ENCODE measurements around the gene SPOCK1.
"Not testable (repeated sequence)": the region's sequence is repeated elsewhere in the genome, so short reads cannot be mapped to it uniquely, and the experiment has no call there.

Gene SPOCK1

DNA sequence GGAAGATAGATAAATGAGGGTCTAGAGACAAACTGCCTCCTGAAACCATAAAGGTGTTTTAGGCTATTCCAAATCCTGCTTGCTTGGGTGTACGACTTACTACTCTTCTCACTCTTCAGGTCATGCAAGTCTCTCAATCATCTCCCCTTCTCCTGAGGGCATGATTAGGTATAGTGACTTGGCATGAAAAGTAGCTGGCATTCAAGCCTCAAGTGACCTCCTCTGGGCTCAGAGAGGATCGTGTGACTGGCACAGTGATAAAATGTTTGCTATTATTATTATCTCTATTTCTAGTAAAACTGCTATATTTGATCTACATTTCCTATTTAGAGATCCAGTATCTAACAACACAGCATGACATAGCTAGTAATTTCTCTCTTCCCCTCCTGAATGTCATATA is 494.8 kb downstream of the SPOCK1 start:
- DNase-seq (ENCODE audit: low read depth, low spot score) = no peak
- H3K4me3 ChIP-seq (ENCODE audit: low read length) = no peak overlapping the region

DNA sequence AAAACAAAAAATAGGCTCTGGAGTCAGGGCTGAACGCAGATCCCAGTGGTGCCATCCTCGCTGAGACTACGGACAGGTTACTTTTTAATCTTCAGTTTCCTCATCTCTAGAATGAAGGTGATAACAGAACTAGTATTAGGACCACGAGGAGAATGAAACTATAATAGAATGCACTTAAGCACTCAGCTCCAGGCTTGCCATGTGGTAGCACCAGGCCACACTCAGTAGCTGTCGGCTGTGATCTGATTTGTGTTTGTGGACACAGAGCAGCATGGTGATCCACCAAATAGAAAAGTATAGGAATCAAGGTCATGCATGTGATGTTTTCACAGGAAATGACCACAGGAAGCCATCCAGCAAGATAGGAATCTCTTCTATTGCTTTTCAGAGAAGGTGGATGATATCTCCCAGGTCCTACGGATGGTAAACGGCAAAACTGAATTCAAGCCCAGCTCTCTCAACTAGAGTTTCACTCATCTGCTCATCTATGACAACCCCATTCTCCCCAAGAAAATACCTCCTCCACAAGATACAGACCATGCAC is 498.0 kb downstream of the SPOCK1 start:
- no peak overlapping the region for H3K4me3 ChIP-seq (ENCODE audit: low read length)
- DNase-seq (ENCODE audit: low read depth, low spot score) = no peak

DNA sequence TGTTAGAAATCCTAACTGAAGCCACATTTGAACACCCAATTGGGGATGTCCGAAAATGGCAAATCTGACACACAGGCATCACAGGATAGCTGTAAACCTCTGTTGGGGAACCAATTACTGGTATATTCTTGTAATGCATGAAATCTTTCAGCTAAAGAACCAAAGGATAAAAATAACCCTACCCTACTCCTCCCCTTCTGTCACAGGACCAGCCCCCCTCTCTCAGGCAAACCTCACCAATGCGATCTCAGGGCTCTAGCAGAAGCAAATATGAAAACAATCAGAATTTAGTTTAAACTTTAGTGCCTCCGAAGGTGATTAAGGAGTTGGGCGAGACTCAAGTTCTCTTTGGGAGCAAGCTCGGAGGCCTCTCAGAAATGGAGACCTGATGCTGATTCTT is 499.3 kb downstream of the SPOCK1 start:
- DNase-seq (ENCODE audit: low read depth, low spot score) = no peak
- H3K4me3 ChIP-seq (ENCODE audit: low read length) = no peak overlapping the region

- no peak overlapping the region for H3K4me3 ChIP-seq (ENCODE audit: low read length)
- DNase-seq (ENCODE audit: low read depth, low spot score) = no peak
Observed at GRCh38 chr5:136998854-136999357, 500.2 kb downstream of the SPOCK1 start.

- no peak overlapping the region for H3K4me3 ChIP-seq (ENCODE audit: low read length)
- no peak for DNase-seq (ENCODE audit: low read depth, low spot score)
Observed at GRCh38 chr5:136994154-136994553, 505.0 kb downstream of the SPOCK1 start.

DNA sequence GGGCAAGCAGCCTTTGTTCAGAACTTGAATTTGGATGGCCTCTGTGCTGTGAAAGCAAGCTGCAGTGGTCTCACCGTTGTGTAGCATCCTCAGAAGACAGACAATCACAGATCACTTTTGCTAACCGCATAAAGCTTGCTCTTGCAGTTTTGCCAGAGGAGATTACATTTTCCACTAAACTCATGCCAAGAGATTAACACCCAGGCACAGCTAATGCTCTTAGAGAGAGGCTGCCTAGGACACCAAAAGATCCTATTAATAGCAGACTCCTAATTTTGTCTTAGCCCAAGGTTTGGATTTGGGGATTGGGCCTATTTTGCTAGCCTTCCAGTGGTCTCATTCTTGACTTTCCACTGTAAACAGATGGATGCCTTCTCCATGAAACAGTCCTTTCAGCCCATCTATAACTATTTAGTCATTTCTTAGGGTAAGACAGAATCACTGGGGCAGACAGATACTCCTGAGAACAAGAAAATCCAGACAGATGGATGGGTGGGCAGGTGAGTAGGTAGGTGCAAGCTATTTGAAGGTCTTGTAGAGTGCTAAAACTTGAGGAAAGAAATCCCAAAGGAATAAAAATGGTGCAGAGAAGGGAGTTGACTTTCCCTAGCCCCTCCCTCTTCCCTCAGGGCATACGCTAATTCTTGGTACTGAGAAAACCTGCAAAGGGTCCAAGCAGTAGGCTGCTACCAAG is 506.2 kb downstream of the SPOCK1 start:
- DNase-seq (ENCODE audit: low read depth, low spot score) = no peak
- no peak overlapping the region for H3K4me3 ChIP-seq (ENCODE audit: low read length)

GRCh38 chr5:136985785-136986475 is 513.2 kb downstream of the SPOCK1 start:
- H3K4me3 ChIP-seq (ENCODE audit: low read length) = no peak overlapping the region
- DNase-seq (ENCODE audit: low read depth, low spot score) = no peak

GRCh38 chr5:136984772-136985446 is 514.2 kb downstream of the SPOCK1 start:
- no peak for DNase-seq (ENCODE audit: low read depth, low spot score)
- H3K4me3 ChIP-seq (ENCODE audit: low read length) = no peak overlapping the region

- DNase-seq (ENCODE audit: low read depth, low spot score) = no peak
- H3K4me3 ChIP-seq (ENCODE audit: low read length) = no peak overlapping the region
Observed at GRCh38 chr5:136981936-136982335, 517.2 kb downstream of the SPOCK1 start.

GRCh38 chr5:136979131-136979530 is 520.0 kb downstream of the SPOCK1 start:
- no peak for DNase-seq (ENCODE audit: low read depth, low spot score)
- no peak overlapping the region for H3K4me3 ChIP-seq (ENCODE audit: low read length)

GRCh38 chr5:136963504-136963903 is 535.6 kb downstream of the SPOCK1 start:
- H3K4me3 ChIP-seq (ENCODE audit: low read length) = no peak overlapping the region
- no peak for DNase-seq (ENCODE audit: low read depth, low spot score)

- H3K4me3 ChIP-seq (ENCODE audit: low read length) = no peak overlapping the region
- no peak for DNase-seq (ENCODE audit: low read depth, low spot score)
Observed at GRCh38 chr5:136957428-136957827, 541.7 kb downstream of the SPOCK1 start.

- DNase-seq (ENCODE audit: low read depth, low spot score); H3K4me3 ChIP-seq (ENCODE audit: low read length): not testable (repeated sequence)
Observed at GRCh38 chr5:136954142-136954541, 545.0 kb downstream of the SPOCK1 start.

- H3K4me3 ChIP-seq (ENCODE audit: low read length); DNase-seq (ENCODE audit: low read depth, low spot score): not testable (repeated sequence)
Observed at GRCh38 chr5:136953346-136954069, 545.6 kb downstream of the SPOCK1 start.

GRCh38 chr5:136927571-136927970 is 571.6 kb downstream of the SPOCK1 start:
- no peak for DNase-seq (ENCODE audit: low read depth, low spot score)
- no peak overlapping the region for H3K4me3 ChIP-seq (ENCODE audit: low read length)

- DNase-seq (ENCODE audit: low read depth, low spot score) = no peak
- H3K4me3 ChIP-seq (ENCODE audit: low read length) = no peak overlapping the region
Observed at GRCh38 chr5:136926073-136926472, 573.1 kb downstream of the SPOCK1 start.
